Fibroblast of mammary gland (primary cell): ENCODE results near the gene TRIM40.

Experiments used
- DNase-seq: peaks from one replicate; pipeline ENCODE4 v3.0.0-alpha.2; 2010; ENCODE audit warnings: low read depth
- H3K4me3 ChIP-seq: 2 replicates; pipeline ENCODE4 v1.5.1; 2011; ENCODE audit warnings: low read depth, mild to moderate bottlenecking, low read length, moderate library complexity; ENCODE audit not compliant: control insufficient read depth
- CTCF ChIP-seq: conservative IDR thresholded peaks from 2 replicates; pipeline ENCODE4 v1.5.1; 2011; ENCODE audit warnings: low read depth, low read length, inconsistent platforms; ENCODE audit not compliant: control insufficient read depth, insufficient read depth

Gene TRIM40

GRCh38 chr6:30196376-30196775 lies 60.4 kb downstream of the TRIM40 start:
- DNase-seq, result no peak
- TF ChIP-seq CTCF, result no peak
- H3K4me3 ChIP-seq, result no peak overlapping the region
